GM18517 (cell line): ENCODE measurements around the gene KIAA1755.

Experiments used
- ATAC-seq: cut with Tn5 transposase; IDR thresholded peaks from one replicate; pipeline ENCODE4 v1.9.1; 2021; ENCODE audit warnings: mild to moderate bottlenecking, moderate library complexity; ENCODE audit not compliant: unreplicated experiment

KIAA1755 gene

GRCh38 chr20:38221119-38221589 lies 39.4 kb downstream of the KIAA1755 start:
- no peak for ATAC-seq

- no peak for ATAC-seq
Observed at GRCh38 chr20:38220587-38221118, 39.9 kb downstream of the KIAA1755 start.

GRCh38 chr20:38219006-38219950 lies 41.3 kb downstream of the KIAA1755 start:
- no peak for ATAC-seq

GRCh38 chr20:38218566-38218885 lies 42.0 kb downstream of the KIAA1755 start:
- no peak for ATAC-seq

- ATAC-seq: no peak
Observed at GRCh38 chr20:38217791-38218565, 42.6 kb downstream of the KIAA1755 start.

- no peak for ATAC-seq
Observed at GRCh38 chr20:38216746-38217595, 43.6 kb downstream of the KIAA1755 start.

GRCh38 chr20:38216201-38216600 lies 44.3 kb downstream of the KIAA1755 start:
- ATAC-seq: no peak

- no peak for ATAC-seq
Observed at GRCh38 chr20:38215194-38216182, 45.0 kb downstream of the KIAA1755 start.

- no peak for ATAC-seq
Observed at GRCh38 chr20:38214256-38215193, 46.0 kb downstream of the KIAA1755 start.

- no peak for ATAC-seq
Observed at GRCh38 chr20:38213607-38213940, 47.0 kb downstream of the KIAA1755 start.

GRCh38 chr20:38212806-38213606 lies 47.5 kb downstream of the KIAA1755 start:
- no peak for ATAC-seq

GRCh38 chr20:38211200-38212097 lies 49.1 kb downstream of the KIAA1755 start:
- no peak for ATAC-seq

GRCh38 chr20:38210741-38211140 lies 49.8 kb downstream of the KIAA1755 start:
- no peak for ATAC-seq

- no peak for ATAC-seq
Observed at GRCh38 chr20:38209736-38210405, 50.7 kb downstream of the KIAA1755 start.

GRCh38 chr20:38209054-38209675 lies 51.4 kb downstream of the KIAA1755 start:
- no peak for ATAC-seq

- ATAC-seq: no peak
Observed at GRCh38 chr20:38208523-38208922, 52.0 kb downstream of the KIAA1755 start.
